Epidermal melanocyte (primary cell): Measurements from ENCODE around the gene RNASE7.
A peak's percentile ranks its signal among the peaks of the same experiment; 100 is the strongest.

Experiments used
- DNase-seq: peaks from one replicate; pipeline ENCODE4 v3.0.0; 2011; ENCODE audit warnings: low spot score; ENCODE audit not compliant: insufficient read length

RNASE7 gene

DNA sequence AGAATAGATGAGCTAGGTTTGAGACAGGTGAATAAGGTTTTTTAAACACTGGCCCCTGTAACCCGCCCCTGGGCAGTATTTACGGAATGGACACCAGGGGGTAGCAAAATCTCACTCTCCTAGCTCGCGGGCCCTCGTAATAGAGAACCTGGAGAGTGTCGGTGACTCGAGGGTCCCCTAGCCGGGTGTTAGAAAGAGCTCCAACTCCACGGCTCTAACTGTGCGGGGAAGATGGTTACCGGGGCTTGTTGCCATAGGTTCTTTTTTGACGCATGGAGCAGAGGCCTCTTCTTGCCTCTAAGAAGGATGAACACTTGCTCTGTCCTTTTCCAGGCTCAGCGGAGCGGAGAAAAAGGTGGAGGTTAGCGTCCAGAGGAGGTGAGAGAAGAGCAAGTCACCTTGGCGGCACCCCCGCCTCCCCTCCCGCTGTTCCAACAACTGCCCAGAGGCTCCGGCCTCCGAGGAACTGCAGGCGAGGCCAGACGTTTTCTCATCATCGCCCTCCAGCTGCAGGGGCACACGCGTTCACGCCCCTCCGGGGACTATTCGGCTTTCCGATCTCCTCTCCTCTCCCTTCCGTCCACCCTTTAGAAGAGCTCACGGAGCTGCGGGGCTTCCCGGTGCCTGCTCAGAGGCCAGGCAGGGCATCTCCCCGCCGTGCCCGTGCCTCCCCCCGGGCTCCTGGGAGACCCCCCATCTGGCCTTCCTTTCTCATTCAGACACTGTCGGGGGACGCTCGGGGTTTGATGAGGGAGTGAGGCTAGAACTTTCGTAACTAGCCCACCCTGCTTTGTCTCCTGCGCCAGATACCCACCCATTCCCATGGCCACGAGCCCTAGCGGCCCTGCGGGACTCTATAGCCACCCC lies 26.6 kb downstream of the RNASE7 start:
- no peak for DNase-seq

DNA sequence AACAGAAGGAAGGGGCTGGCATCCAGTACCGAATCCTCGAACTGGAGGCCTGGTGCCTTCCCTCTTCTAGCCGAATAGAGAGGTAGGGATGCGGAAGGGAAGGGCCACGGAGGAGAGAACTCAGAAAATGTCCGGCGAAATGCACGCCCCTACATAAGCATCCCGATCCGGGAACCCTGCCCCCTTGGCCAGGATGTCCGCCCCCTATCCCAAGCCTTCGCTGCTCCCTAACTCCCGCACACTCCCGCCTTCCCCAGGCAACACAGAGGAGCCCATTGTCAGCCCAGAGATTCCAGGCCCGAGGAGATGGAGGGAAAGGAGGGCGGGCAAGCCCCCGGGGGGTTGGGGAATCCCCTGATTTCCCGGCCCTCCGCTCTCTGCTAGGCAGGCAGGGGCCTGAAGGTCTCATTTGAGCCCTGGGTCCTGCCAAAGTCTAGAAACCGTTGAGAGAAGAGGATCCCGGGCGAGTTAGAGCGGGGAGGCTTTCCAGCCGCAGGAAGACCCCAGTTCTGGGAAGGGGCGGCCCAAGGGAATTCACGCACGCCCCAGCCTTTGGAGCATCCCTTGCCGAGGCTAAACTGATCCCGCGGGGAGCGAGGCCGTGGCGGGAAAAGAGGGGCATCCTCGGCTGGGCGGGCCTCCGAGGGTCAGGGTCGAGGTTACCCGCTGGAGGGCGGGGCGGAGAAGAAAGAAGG lies 27.4 kb downstream of the RNASE7 start:
- peak; percentile 78 for DNase-seq

DNA sequence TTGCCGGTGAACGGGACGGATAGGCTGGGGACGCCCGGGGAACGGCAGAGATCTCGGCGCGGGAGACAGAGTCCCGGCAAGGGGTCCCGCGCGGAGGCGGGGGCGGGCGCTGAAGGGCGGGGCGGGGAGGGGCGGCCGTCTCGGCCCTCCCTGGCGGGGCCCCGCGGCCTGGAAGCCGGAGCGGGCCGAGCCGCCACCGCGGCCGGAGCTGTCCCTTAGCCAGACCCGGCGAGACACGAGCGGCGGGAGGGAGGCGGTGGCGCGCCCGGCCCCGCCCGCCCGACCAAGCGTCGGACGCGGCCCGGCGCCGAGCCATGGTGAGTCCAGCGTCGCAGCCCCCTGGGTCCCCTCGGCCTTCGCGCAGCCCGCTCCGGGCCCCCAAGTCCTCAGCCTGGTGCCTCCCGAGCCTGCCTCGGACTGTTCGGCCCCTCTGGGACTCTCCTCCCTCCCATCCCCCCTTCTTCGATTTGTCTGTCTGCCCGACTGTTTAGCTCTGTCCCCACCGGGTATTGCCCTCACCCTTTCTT lies 28.0 kb downstream of the RNASE7 start, which contains the start of gene ARHGEF40:
ARHGEF40 (plus strand) TSS at position 222 of the 527 bp plus-strand sequence; CDS start at position 315, 93 bp downstream.
- DNase-seq, result no peak

DNA sequence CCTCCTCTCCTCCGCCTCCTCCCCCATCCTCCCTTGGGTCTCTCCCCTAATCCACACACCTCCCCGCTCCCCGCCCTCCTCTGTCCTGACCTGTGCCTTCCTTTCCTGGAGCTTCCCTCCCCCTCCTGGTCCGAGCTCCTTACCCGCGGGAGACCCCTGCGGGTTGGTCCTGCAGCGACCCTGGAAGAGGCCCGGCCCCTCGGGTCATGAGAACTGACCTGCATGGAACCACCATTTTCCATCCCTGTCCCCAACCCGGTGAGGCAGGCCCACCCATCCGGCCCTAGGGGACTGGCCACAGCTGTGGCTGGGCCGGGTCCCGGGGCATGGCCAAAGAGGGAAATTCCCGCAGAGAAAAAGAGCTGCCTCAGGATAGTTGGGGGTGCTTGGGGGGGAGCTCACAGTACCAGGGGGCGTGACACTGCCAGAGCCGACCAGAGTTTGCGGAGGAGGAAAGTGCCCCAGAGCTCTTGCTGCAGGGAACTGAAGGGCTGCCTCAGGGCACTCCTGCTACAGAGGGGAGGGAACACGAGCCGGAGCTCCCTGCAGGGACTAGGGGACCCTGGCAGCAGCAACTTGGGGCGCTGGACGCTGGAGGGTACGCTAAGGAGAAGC lies 28.6 kb downstream of the RNASE7 start:
- DNase-seq, result no peak

DNA sequence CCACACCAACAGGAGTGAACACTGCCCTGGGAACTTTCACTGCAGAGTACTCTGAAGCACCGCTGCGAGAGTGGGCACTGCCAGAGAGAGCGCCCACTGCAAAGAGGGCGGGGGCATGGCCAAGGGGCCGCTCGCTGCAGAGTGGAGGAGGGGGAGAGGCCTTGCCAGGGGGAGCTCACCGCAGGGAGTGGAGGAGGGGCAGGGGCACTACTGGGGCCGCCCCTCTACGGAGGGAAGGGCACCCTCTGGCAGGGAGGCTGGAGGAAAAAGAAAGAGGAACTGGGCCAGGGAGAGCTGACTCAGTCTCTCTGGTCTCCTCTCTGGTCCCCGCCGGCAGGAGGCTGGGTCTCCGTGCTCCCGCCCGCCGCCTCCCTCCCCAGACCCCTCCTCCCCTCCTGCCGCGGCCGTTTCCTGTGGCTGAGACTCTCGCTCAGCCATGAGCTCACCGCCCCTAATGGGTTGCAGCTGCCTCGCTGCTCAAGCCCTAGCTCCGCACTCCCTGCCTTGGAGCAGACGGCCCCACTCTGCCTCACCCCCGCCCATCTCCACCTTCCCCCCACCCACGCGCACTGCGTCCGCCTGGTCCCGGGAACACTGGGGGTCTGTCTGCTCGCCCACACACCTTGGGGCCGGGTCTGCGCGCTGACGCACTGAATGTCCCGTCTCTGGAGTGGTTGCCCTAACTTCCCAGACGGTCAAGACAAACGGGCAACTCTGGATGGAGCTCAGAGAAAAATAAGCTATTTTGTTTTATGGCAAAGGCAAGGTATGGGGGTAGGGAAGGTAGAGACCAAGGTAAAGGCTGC lies 29.3 kb downstream of the RNASE7 start:
- peak; percentile 84 for DNase-seq

DNA sequence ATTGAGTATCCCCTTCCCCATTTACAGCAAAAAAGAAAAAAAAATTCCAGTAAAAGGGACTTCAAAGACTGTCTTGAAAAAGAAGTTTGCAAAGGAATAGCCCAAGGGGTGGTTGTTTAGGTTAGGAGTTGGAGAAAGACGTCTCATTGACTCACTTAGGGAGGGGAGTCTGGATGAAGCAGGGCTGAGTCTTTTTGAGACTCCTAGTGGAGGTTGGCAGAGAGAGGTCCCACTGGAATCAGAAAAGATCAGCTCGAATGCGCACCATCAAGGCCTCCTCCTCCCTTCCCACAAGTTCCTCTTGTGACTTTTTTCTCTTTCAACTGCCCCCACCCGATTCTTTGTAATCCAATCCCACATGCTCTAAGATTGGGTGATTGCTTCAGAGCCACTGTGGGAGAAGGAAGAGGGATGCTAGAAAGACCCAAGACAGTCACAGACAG lies 29.9 kb downstream of the RNASE7 start:
- DNase-seq, result peak; percentile 50

DNA sequence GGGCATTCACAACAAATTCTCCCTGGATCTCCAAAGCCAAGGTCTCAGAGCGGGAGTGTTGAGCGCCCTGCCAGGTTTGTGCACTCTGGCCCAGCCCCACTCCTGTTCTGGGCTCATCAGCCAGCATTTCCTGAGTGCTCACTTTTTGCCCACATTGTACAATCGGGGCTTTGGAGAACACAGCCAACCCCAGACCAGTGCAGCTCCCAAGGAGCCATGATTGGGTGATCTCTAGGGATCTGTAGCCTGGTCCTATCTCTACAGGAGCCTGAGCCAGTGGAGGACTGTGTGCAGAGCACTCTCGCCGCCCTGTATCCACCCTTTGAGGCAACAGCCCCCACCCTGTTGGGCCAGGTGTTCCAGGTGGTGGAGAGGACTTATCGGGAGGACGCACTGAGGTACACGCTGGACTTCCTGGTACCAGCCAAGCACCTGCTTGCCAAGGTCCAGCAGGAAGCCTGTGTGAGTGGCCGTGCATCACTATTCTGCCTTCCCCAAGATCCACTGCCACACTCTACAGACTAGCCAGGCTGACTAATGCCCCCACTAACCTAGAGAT lies 30.7 kb downstream of the RNASE7 start:
- no peak for DNase-seq

DNA sequence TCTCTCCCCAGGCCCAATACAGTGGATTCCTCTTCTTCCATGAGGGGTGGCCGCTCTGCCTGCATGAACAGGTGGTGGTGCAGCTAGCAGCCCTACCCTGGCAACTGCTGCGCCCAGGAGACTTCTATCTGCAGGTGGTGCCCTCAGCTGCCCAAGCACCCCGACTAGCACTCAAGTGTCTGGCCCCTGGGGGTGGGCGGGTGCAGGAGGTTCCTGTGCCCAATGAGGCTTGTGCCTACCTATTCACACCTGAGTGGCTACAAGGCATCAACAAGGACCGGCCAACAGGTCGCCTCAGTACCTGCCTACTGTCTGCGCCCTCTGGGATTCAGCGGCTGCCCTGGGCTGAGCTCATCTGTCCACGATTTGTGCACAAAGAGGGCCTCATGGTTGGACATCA lies 31.8 kb downstream of the RNASE7 start:
- DNase-seq, result no peak

DNA sequence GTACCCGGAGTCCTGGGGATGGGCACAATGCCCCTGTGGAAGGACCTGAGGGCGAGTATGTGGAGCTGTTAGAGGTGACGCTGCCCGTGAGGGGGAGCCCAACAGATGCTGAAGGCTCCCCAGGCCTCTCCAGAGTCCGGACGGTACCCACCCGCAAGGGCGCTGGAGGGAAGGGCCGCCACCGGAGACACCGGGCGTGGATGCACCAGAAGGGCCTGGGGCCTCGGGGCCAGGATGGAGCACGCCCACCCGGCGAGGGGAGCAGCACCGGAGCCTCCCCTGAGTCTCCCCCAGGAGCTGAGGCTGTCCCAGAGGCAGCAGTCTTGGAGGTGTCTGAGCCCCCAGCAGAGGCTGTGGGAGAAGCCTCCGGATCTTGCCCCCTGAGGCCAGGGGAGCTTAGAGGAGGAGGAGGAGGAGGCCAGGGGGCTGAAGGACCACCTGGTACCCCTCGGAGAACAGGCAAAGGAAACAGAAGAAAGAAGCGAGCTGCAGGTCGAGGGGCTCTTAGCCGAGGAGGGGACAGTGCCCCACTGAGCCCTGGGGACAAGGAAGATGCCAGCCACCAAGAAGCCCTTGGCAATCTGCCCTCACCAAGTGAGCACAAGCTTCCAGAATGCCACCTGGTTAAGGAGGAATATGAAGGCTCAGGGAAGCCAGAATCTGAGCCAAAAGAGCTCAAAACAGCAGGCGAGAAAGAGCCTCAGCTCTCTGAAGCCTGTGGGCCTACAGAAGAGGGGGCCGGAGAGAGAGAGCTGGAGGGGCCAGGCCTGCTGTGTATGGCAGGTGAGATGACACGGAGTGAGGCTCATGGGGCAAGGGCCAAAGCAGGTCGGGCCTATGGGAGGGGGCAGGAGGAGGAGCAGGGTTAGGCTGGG lies 32.5 kb downstream of the RNASE7 start:
- no peak for DNase-seq

DNA sequence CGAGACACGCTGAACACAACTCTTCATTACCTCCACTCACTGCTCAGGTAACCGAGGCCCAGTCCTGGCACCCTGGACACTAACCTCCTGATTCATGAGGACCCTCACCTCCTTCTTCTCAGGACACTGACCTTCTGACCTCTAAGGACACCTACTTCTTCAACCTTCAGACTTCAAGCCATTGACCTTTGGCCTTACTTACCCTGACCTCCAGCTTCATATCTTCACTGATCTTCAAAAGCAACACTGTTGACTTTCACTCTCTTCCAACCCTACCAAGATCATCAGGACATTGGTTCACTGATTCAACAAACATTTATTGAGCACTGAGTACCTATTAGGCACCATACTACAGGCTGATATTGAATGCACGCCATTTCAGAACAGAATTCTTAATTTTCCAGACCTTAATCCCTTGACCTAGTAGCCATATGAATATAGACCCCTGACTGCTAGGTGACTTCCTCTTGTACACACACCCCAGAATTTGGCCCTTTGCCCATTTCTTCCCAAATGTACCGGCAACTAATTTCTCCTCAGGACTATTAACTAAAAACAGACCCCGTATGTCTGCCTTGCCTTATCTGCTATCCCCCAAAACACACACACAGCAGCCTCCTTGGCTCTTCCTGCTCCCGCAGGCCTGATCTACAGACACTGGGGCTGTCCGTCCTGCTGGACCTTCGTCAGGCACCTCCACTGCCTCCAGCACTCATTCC lies 33.7 kb downstream of the RNASE7 start:
- DNase-seq, result no peak

DNA sequence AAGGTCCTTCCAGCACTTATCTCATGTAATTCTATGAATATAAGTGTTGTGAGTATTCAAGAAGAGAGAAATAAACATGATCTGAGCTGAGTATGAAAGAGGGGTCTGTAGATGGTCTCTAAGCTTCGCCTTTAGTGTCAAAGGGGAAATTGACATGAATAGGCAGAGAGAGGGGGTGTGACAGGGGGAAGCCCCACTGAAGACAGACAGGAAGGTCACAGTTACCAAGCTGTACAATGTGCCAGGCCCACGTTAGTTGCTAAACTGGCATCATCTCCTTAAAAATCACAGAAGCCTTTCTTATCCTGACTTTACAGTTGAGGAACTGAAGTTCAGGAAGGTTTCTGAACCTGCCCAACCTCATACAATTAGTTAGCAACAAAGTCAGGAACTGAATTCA lies 35.5 kb downstream of the RNASE7 start:
- DNase-seq, result no peak

DNA sequence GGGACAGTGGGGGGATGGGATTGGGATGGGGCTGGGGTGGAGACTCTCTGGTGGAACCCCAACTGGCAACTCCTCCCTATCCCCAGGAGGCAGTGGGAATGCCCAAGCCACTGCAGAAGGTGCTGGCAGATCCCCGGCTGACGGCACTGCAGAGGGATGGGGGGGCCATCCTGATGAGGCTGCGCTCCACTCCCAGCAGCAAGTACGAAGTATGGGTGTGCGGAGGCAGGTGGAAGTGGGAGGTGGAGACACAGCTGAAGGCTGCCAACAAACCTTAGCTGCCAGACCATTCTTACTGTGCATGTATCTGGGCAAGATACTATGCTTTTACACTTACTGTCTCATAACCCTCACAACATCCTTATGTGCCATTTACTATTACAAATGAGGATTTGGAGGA lies 36.1 kb downstream of the RNASE7 start:
- no peak for DNase-seq

DNA sequence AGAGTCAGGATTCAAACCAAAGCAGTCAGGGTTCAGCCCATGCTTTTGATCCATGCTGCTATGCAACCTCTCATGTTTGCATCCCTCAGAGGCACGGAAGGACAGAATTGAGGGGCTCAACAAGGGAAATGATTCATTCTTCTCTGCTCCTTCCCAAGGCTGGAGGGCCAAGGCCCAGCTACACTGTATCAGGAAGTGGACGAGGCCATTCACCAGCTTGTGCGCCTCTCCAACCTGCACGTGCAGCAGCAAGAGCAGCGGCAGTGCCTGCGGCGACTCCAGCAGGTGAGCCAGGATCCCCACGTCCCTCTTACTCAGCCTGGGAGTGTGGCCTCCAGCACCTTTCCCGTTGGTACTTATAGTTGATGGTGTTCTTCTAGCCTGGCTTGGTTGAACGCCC lies 36.6 kb downstream of the RNASE7 start:
- no peak for DNase-seq

DNA sequence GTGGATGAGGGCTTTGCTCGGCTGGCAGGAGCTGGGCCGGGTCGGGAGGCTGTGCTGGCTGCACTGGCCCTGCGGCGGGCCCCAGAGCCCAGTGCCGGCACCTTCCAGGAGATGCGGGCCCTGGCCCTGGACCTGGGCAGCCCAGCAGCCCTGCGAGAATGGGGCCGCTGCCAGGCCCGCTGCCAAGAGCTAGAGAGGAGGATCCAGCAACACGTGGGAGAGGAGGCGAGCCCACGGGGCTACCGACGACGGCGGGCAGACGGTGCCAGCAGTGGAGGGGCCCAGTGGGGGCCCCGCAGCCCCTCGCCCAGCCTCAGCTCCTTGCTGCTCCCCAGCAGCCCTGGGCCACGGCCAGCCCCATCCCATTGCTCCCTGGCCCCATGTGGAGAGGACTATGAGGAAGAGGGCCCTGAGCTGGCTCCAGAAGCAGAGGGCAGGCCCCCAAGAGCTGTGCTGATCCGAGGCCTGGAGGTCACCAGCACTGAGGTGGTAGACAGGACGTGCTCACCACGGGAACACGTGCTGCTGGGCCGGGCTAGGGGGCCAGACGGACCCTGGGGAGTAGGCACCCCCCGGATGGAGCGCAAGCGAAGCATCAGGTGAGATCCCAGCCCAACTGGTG lies 39.5 kb downstream of the RNASE7 start:
- DNase-seq, result no peak

DNA sequence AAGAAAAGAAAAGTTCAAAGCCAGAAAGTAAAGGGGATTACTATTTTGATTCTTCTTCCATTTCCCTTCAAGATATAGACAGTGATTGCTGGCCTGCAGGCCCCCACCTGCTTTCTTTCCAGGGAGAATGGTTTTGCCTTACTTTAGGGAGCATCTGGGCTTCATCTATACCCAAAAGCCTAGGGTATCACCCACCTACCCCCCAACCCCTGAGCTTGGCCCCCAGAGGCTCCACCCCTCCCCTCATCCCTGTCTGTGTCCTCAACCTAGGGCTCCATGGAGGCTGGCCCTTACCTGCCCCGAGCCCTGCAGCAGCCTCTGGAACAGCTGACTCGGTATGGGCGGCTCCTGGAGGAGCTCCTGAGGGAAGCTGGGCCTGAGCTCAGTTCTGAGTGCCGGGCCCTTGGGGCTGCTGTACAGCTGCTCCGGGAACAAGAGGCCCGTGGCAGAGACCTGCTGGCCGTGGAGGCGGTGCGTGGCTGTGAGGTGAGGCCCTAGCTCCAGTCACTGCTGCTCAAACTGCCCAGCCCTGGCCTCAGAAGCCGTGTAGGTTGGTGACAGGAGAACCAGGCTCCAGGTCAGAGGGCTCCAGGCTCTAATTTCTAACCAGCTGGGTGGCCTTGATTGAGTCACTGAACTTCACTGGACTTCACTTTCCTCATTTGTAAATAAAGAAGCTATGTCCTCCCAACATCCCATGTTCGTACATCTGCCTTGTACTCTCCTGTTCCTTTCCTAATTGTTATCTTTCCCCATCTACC lies 41.6 kb downstream of the RNASE7 start:
- DNase-seq, result no peak

DNA sequence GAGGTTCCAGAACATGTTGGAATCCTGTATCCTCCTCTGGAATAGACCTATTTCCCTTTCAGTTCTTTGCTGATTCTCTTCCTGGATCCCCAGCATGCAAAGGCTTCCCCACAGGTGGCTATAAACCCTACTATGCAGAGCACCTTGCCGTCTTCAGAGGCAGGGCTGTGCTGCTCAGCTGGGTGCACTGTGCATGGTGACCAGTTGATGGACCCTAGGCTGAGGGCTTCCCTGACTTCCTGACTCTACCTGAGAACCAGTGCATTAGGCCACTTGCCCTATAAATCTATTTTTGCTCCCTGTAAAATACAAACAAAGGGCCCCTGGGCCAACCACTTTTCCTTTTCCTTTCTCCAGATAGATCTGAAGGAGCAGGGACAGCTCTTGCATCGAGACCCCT lies 42.2 kb downstream of the RNASE7 start:
- no peak for DNase-seq

DNA sequence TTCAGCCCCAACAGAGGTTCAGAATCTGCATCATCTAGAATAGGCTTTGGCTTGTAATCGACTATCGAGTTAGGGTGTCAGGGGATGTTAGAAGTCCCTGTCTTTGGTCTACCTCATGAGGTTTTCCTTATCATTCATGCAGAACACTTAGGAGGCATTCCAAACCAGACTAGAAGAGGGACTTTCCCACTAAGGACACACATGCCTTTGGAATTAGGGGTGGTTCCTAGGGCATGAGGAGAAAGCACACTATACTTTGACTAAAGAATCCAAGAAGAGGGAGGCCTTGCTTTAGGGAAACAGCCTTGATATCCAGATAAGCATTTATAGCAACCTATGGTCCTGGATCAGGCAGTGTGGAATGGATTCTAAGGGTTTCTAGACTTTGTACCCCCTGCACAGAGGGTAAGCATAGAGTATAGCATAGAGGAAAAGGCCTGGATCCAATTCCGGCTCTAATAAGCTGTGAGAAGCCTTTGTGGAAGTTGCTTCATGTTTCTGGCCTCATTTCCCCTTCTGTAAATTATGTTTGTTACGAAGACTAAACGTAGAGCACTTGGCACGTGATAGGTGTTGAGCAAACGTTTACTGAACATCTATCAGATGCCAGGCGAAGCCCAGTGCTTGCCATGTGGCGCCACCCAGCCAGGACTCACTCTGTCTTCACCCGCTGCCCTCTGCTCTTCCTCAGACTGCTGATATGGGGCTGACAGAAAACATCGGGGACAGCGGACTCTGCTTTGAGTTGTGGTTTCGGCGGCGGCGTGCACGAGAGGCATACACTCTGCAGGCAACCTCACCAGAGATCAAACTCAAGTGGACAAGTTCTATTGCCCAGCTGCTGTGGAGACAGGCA lies 43.1 kb downstream of the RNASE7 start:
- DNase-seq, result no peak
